Large intestine (tissue), 3 donors: ENCODE measurements around the gene ATP2A3. TPM values are rescaled to one million over a fixed set of nuclear protein-coding genes. Genes with fewer than 3 reads are reported as not detected.
A peak's percentile ranks its signal among the peaks of the same experiment; 100 is the strongest.

Source experiments
- DNase-seq, 2 donors: peaks; one replicate each; pipeline versions ENCODE4 v3.0.0 to v3.0.0-alpha.2; 2013
- H3K27ac ChIP-seq: one replicate; pipeline ENCODE4 v1.5.1; 2013; ENCODE audit warnings: low read length
- H3K27me3 ChIP-seq: 2 replicates; pipeline ENCODE4 v1.6.1; 2013; ENCODE audit warnings: low read length; ENCODE audit not compliant: control insufficient read depth, insufficient read depth
- H3K36me3 ChIP-seq: 2 replicates; pipeline ENCODE4 v1.6.1; 2013; ENCODE audit warnings: low read length; ENCODE audit not compliant: control insufficient read depth, insufficient read depth
- H3K4me1 ChIP-seq: one replicate; pipeline ENCODE4 v1.6.1; 2013; ENCODE audit warnings: low read length; ENCODE audit not compliant: control insufficient read depth, insufficient read depth
- H3K4me3 ChIP-seq: one replicate; pipeline ENCODE4 v1.5.1; 2013; ENCODE audit warnings: low read length
- H3K9me3 ChIP-seq: one replicate; pipeline ENCODE4 v1.6.1; 2013; ENCODE audit warnings: mild to moderate bottlenecking, low read depth, low read length, moderate library complexity; ENCODE audit not compliant: control insufficient read depth
- WGBS: methylation state at CpG from one replicate; pipeline ENCODE4 v1.1.5; 2013; ENCODE audit warnings: low lambda C conversion rate; ENCODE audit not compliant: insufficient coverage; 5-methylcytosine and 5-hydroxymethylcytosine counted together
- polyA plus RNA-seq: library from polyadenylated mRNA; unstranded; fragments of 120-200 nt; gene quantifications from one replicate; pipeline ENCODE4 v1.2.1, GENCODE V29; 2013

The ATP2A3 gene
- polyA plus RNA-seq, 1 donor = 44.4 TPM

DNA sequence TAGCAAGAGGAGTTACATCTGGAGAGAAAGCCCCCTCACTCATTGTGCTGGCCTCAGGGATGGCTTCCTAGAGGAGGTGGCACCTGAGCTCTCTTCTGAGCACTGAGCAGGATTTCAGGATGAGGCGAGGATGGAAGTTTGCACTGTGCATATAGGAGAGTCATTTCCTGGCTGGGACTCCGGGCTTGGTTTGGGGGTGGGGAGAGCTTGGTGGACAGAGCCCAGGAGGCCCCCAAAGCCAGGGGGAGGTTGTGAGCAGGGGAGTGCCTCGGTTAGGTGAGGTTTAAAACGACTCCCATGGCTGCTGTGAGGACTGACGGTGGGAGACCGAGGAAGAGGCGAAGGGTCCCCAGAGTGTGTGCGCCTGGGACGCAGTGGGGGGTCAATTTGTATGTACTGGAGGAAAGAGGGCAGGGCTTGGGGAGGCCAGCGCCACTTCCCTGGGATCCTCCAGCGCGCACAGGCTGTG lies 72.6 kb downstream of the ATP2A3 start:
- WGBS = no CpG with 5 or more reads among the region's 12 CpGs
- H3K4me1 ChIP-seq = peaks cover 39% of the 10 kb centered on the region
- H3K27ac ChIP-seq = no peak overlapping the region
- peak overlapping the region; percentile 45 for H3K4me3 ChIP-seq
- no peaks in the 10 kb centered on the region for H3K36me3 ChIP-seq
- DNase-seq = no peak
- no peaks in the 10 kb centered on the region for H3K27me3 ChIP-seq
- no peaks in the 10 kb centered on the region for H3K9me3 ChIP-seq

DNA sequence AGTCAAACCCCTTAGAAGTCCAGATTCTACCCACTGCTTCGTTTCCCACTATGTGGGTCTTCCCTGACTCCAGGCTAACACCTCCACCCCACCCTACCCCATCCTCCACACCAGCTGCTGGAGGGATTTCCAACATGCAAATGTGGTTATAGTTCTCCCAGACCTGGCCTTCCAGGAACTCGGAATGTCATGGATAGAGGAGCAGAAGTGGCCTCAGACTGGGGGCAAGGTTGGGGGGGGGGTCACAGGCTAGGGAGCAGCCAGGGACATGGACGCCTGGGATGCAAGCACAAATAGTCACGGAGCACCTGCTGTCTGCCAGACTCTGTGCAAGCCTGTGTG lies 73.4 kb downstream of the ATP2A3 start:
- H3K4me1 ChIP-seq = peaks cover 39% of the 10 kb centered on the region
- H3K9me3 ChIP-seq = no peaks in the 10 kb centered on the region
- no peak for DNase-seq
- no peak overlapping the region for H3K27ac ChIP-seq
- no peak overlapping the region for H3K4me3 ChIP-seq
- H3K27me3 ChIP-seq = no peaks in the 10 kb centered on the region
- no peaks in the 10 kb centered on the region for H3K36me3 ChIP-seq
- no CpG with 5 or more reads among the region's 4 CpGs for WGBS

DNA sequence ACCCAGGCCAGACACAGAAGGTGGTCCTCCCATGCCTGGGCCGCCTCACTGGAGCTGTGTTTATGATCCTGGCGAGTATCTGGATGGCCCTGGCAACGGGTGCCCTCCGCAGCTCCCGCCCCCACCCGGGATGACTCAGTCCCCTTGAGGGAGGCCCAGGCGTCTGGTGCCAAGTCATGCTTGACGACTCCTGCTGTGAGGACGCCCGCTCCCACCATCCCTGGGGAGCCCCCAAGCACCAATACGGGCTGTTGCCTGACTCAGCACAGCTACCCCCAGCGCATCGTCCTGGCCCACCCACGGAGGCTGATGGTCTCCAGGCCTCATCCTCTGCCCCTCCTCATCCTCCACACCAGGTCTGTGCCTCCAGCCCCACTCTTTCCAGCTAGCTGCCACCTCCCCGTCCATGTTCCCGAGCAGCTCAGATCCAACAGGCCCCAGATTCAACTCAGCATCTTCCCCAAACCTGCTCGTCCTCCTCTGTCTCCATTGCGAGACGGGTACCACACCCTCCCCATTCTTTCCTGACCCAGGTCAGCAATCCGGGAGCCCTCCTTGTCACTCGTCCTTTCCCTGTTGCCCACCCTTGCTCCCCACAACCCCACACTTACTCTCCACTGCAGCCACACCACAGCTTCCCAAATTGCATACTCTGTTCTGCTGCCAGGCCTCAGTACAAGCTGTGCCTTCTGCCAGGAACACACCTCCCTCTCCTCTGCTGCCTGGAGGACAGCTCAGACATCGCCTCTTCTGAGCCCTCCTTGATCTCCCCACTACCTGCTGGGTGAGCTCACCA lies 74.0 kb downstream of the ATP2A3 start:
- Histone ChIP-seq H3K27me3 (no peaks in the 10 kb centered on the region), H3K36me3 (peaks cover 2% of the 10 kb centered on the region), H3K4me3 (no peak overlapping the region), H3K4me1 (peaks cover 37% of the 10 kb centered on the region), H3K27ac (no peak overlapping the region), H3K9me3 (no peaks in the 10 kb centered on the region)
- DNase-seq = no peak
- WGBS = 92% methylated on average over 2 of the region's 22 CpGs

DNA sequence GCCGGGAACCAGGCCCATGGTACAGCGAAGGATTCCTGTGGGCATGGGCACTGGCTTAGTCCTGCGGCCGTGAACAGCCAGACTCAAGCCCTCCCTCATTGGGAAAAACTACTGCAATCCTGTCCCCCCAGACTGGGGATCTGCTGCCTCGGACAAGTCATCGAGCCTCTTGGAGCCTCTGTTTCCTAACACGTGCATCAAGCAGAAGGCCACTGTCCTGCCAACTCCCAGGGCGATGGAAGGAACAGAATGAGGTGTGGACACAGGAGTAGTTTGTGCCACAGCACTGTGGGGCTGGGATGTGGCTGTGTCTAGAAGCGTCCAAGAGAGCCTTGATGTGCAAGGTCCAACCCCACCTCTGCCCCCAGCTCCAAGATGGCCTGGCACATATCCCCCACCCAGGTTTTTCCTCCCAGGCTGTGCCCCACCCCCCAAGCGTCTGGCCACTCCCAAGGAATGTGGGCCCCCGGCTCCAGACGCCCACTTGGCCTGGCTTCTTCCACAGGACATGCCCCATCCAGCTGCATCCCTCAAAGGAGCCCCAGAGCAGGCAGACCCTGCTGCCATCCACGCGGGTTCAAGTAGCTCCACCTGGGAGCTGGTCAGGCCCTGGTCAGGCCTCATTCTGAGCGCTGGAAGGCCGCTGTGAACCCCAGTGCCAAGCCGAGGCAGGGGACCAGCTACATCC lies 74.8 kb downstream of the ATP2A3 start:
- peaks cover 29% of the 10 kb centered on the region for H3K4me1 ChIP-seq
- no peak overlapping the region for H3K27ac ChIP-seq
- no peaks in the 10 kb centered on the region for H3K27me3 ChIP-seq
- H3K9me3 ChIP-seq = no peaks in the 10 kb centered on the region
- H3K4me3 ChIP-seq = no peak overlapping the region
- no CpG with 5 or more reads among the region's 17 CpGs for whole genome bisulfite sequencing
- H3K36me3 ChIP-seq = peaks cover 10% of the 10 kb centered on the region
- DNase-seq = no peak

DNA sequence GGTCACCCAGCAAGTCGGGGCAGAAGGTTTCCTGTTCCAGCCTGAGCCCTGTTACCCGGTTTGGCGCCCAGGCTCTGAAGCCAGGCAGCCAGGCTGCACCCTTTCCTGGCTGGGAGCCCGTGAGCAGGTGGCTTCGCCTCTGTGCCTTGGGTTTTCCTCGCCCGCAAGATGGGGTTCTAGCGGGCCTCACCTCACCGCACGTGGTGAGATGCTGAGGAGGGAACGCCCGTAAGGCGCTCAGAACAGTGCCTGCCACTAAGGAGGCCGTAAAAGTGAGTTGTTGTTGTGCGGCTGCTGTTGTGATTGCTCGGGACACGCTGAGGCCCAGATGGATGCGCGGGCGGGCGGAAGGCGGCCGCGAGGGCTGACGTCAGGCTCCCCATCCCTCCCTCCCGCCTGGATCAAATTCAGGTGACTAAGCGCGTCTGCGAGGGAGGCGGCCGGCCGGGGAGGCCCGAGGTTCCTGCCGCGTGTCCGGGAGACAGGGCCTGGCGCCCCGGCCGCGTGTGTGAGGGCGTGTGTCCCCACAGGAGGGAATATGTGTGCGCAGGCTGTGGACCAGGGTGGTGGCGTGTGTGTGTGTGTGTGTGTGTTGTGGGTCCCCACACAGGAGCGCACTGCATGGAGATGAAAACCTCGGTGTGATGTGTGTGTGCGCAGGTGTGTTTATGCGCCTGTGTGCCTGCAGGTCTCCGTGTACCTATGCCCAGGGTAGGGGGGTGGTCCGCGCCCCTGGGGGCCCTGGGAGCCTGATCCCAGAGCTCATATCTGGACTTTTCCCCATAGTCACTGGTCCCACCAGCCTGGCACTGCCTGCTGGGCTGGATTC lies 75.7 kb downstream of the ATP2A3 start:
- WGBS = no CpG with 5 or more reads among the region's 50 CpGs
- H3K36me3 ChIP-seq = peaks cover 18% of the 10 kb centered on the region
- no peak overlapping the region for H3K4me3 ChIP-seq
- peaks cover 20% of the 10 kb centered on the region for H3K4me1 ChIP-seq
- H3K27ac ChIP-seq = peak overlapping the region; percentile 24
- no peaks in the 10 kb centered on the region for H3K27me3 ChIP-seq
- peak; percentile 54 to 78 for DNase-seq
- no peaks in the 10 kb centered on the region for H3K9me3 ChIP-seq

DNA sequence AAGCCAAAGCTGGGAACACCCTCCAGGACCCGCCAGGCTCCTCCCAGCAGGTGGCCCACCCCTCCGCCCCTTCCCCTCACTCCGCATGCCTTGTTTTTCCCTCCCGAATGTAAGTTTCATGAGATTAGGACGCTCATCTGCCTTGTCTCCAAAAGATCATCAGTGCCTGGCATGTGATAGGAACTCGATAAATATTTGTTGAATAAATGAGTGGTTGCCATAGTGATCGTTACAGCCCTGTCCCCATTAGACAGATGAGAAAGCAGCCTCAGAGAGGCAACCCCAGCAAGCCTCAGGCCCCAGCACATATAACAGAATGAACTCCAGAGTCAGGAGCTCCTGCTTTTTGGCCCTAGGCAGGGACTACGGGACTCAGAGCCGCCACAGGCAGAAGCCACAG lies 76.4 kb downstream of the ATP2A3 start:
- no peak overlapping the region for H3K27ac ChIP-seq
- H3K4me1 ChIP-seq = peaks cover 19% of the 10 kb centered on the region
- no peaks in the 10 kb centered on the region for H3K27me3 ChIP-seq
- H3K4me3 ChIP-seq = no peak overlapping the region
- H3K9me3 ChIP-seq = no peaks in the 10 kb centered on the region
- H3K36me3 ChIP-seq = peaks cover 21% of the 10 kb centered on the region
- no CpG with 5 or more reads among the region's 9 CpGs for WGBS
- DNase-seq = no peak

DNA sequence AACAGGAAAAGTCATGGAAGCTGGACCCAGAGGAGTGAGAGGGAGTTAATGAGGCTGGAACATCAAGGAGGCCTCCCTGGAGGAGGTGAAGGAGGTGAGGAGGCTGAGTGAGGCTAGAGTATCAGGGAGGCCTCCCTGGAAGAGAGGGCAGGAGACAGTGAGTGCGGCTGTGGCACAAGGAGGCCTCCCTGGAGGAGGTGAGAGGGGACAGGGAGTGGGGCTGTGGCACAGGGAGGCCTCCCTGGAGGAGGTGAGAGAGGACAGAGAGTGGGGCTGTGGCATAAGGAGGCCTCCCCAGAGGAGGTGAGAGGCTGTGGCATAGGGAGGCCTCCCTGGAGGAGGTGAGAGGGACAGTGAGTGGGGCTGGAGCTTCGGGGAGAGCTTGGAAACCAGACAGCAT lies 76.8 kb downstream of the ATP2A3 start:
- no peak for DNase-seq
- no CpG with 5 or more reads among the region's 2 CpGs for WGBS
- no peak overlapping the region for H3K4me3 ChIP-seq
- H3K9me3 ChIP-seq = no peaks in the 10 kb centered on the region
- peaks cover 19% of the 10 kb centered on the region for H3K4me1 ChIP-seq
- H3K27ac ChIP-seq = no peak overlapping the region
- H3K36me3 ChIP-seq = peaks cover 22% of the 10 kb centered on the region
- no peaks in the 10 kb centered on the region for H3K27me3 ChIP-seq

DNA sequence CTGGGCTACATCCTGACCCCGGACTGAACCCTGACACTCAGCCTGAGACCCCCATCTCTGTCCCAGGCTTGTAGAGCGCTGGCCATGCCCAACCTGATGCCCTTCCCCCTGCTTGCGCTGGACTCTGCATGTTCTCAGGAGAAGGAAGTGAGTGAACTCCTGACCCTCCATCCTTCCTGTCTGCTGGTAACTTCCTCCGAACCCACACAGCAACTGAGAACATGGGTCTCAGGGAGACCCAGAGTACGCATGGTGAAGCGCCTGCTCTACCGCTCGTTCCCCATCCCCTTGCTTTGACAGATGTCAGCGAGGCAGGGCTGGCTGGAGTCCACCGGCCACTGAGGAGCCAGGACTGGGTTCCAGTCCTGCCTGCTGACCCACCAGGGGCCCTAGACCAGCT lies 77.5 kb downstream of the ATP2A3 start:
- no CpG with 5 or more reads among the region's 10 CpGs for whole genome bisulfite sequencing
- Histone ChIP-seq H3K27ac (no peak overlapping the region), H3K9me3 (no peaks in the 10 kb centered on the region), H3K4me1 (peaks cover 16% of the 10 kb centered on the region), H3K36me3 (peaks cover 22% of the 10 kb centered on the region), H3K27me3 (no peaks in the 10 kb centered on the region), H3K4me3 (no peak overlapping the region)
- no peak for DNase-seq

DNA sequence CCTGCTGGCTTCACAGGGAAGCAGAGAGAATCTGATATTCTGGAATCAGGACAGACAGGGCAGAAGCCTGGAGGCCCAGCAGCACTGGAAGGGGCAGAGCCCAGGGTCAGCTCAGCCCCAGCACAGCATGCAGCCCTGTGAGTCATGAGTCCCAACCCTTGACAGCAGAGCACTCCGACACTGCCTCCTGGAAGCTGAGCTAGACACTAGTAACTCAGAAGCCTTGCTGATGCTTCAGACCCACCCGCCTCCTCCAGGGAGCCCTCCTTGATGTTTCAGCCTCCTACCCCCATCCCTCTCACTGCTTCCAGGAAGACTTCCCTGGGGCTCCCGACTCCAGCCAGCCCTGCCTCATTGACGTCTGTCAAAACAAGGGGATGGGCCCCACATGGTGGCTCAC lies 78.3 kb downstream of the ATP2A3 start:
- H3K4me1 ChIP-seq = peaks cover 13% of the 10 kb centered on the region
- no peak overlapping the region for H3K27ac ChIP-seq
- H3K36me3 ChIP-seq = peaks cover 22% of the 10 kb centered on the region

DNA sequence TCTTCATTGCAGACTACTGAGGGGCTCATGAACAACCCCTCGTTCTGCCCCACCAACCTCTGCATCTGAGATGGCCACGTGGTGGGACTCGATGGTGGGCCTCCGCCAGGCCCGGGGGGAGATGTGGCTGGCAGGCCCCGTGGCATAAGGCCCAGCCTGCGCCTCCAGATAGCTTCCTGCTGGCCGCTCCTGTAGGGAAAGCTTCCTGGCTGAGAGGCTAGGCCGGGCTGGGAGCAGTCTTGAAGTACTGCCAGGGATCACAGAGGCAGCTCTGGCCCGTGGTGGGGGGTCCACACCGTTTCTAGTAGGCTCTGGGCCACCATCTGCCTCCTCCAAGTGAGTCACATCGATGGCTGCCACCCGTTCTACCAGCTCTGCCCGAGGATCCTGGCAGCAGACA lies 79.0 kb downstream of the ATP2A3 start:
- no peak overlapping the region for H3K4me3 ChIP-seq
- H3K4me1 ChIP-seq = peaks cover 14% of the 10 kb centered on the region
- no peaks in the 10 kb centered on the region for H3K27me3 ChIP-seq
- H3K27ac ChIP-seq = no peak overlapping the region
- no peaks in the 10 kb centered on the region for H3K9me3 ChIP-seq
- no peak for DNase-seq
- peaks cover 22% of the 10 kb centered on the region for H3K36me3 ChIP-seq
- WGBS = no CpG with 5 or more reads among the region's 14 CpGs

More for the DNA sequence above, 78.3 kb downstream of the ATP2A3 start:
- Histone ChIP-seq H3K27me3 (no peaks in the 10 kb centered on the region), H3K9me3 (no peaks in the 10 kb centered on the region), H3K4me3 (no peak overlapping the region)
- no peak for DNase-seq
- WGBS = 100% methylated on average over 1 of the region's 4 CpGs
